ENCODE results near the gene RNF130. TPM values are rescaled to one million over a fixed set of nuclear protein-coding genes. Genes with fewer than 3 reads are reported as not detected.

Gene RNF130
- total RNA-seq, 3 donors from 2014 or later, result 36.1 to 75.7 (median 56.1) TPM

DNA sequence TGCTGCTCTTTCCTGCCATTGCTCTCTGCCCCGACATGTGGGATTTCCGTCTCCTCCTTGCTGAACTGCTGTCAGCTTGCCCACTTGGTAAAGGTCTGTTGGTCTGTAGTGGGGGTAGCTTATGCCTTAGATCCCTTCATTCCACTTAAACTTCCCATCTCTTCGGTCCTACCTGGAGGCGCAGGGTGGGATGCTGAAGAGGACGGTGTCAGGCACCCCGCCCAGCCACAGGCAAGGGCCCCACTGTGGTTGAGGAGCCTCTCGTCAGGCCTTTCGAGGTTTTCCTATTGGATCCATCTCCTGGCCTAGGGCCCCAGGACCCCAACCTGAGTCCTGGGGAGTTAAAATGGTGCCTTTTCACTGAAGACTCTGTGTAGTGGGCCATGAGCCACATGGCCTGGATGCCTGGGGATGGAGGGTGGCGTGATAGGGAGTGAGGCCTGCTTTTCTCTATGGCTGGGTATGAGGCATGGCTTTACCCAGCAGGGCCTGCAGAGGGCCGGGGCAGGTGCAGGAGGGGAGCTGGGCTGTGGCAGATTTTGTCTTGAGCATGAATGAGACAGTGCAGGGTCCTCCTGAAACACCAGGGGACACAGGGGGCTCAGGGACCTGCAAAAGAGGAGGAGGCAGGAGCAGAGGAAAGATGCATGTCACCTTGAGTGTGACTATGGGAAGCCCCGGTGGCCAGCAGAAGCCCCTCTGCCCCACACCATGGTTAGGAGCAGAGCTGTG lies 25.8 kb upstream of the RNF130 start:
- H3K36me3 ChIP-seq (ENCODE audit: low read depth), result no peaks in the 10 kb centered on the region
- no peaks in the 10 kb centered on the region for H3K4me1 ChIP-seq (ENCODE audit: low read depth)
- no peaks in the 10 kb centered on the region for H3K9me3 ChIP-seq
- DNase-seq (no peak), ATAC-seq (no peak)
- no peak overlapping the region for H3K4me3 ChIP-seq
- intact Hi-C loops (cut with DNase I, micrococcal nuclease), result no loop called here
- no peak for TF ChIP-seq CTCF (IDR thresholded peaks at IDR 0.05)

- DNase-seq (no peak), ATAC-seq (no peak)
- no peak for TF ChIP-seq CTCF (IDR thresholded peaks at IDR 0.05)
- no peak overlapping the region for H3K4me3 ChIP-seq
- intact Hi-C loops (cut with DNase I, micrococcal nuclease), result no loop called here
- H3K4me1 ChIP-seq (ENCODE audit: low read depth), result peaks cover 3% of the 10 kb centered on the region
- no peaks in the 10 kb centered on the region for H3K36me3 ChIP-seq (ENCODE audit: low read depth)
- no peaks in the 10 kb centered on the region for H3K9me3 ChIP-seq
Measured at GRCh38 chr5:180096616-180097015, 25.1 kb upstream of the RNF130 start.

- intact Hi-C loops (cut with DNase I, micrococcal nuclease), result no loop called here
- Histone ChIP-seq H3K36me3 (ENCODE audit: low read depth) (no peaks in the 10 kb centered on the region), H3K9me3 (no peaks in the 10 kb centered on the region), H3K4me3 (no peak overlapping the region), H3K4me1 (ENCODE audit: low read depth) (peaks cover 4% of the 10 kb centered on the region)
- ATAC-seq (no peak), DNase-seq (no peak)
- no peak for TF ChIP-seq CTCF (IDR thresholded peaks at IDR 0.05)
Measured at GRCh38 chr5:180095545-180095944, 24.0 kb upstream of the RNF130 start.

DNA sequence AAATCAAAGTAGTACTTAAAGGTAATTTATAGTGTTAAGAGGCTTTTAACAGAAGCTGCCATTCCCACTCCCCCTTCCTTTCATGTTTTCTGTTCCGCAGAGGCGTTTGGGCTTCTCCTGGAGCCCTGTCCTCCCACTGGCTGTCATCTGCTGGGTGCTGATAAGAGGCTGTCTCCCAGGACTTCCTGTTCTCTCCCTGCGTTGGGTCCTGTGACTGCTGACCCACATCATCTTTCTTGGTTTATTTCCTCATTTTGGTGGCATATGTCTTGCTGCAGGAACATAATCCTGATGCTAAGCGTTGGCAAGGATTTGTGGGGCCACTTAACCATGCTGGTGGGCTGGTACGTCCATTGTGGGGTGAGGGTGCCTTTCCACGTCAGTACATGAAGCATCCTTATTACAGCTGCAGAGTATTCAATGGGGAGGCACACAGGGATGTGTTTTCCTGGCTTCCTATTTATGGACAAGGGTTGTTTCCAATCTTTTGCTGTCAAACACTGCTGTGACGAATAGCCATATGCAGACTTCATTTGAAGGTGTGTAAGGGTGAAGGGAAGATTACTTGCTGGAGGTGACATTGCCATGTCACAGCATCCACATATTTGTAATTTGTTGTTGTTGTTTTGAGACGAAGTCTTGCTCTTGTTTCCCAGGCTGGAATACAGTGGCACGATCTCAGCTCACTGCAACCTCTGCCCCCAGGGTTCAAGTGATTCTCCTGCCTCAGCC lies 22.3 kb upstream of the RNF130 start:
- H3K4me3 ChIP-seq, result no peak overlapping the region
- H3K36me3 ChIP-seq (ENCODE audit: low read depth), result no peaks in the 10 kb centered on the region
- no peaks in the 10 kb centered on the region for H3K9me3 ChIP-seq
- H3K4me1 ChIP-seq (ENCODE audit: low read depth), result peaks cover 4% of the 10 kb centered on the region
- DNase-seq (peak in 1 of 3 donors; percentile 24), ATAC-seq (no peak)
- TF ChIP-seq CTCF (IDR thresholded peaks at IDR 0.05), result no peak
- intact Hi-C loops (cut with DNase I, micrococcal nuclease), result no loop called here

DNA sequence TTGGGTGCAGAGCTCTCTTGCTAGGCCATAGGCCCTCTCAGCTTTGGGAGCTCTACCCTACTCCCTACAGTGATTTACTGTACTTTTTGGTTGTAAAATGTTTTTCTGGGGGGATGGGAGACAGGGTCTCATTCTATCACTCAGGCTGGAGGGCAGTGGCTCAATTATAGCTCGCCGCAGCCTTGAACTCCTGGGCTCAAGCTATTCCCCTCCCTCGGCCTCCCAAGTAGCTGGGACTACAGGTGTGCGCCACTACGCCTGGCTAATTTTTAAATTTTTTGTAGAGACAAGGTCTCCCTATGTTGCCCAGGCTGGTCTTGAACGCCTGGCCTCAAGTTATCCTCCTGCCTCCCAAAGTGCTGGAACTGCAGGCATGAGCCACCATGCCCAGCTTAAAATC lies 21.7 kb upstream of the RNF130 start:
- H3K4me1 ChIP-seq (ENCODE audit: low read depth), result peaks cover 4% of the 10 kb centered on the region
- intact Hi-C loops (cut with DNase I, micrococcal nuclease), result no loop called here
- no peaks in the 10 kb centered on the region for H3K9me3 ChIP-seq
- no peaks in the 10 kb centered on the region for H3K36me3 ChIP-seq (ENCODE audit: low read depth)
- DNase-seq (no peak), ATAC-seq (no peak)
- H3K4me3 ChIP-seq, result no peak overlapping the region
- TF ChIP-seq CTCF (IDR thresholded peaks at IDR 0.05), result no peak
